HTERT RPE-1 (cell line): Measurements from ENCODE around the gene SEMA6A.
"Not testable (repeated sequence)": the region's sequence is repeated elsewhere in the genome, so short reads cannot be mapped to it uniquely, and the experiment has no call there.

ENCODE experiments used
- in situ Hi-C: fragments of 300-500 bp; cut with MboI; formaldehyde crosslinking; loops from 4 replicates; pipeline ENCODE4 v1.14.3; 2020; ENCODE audit warnings: low sequenced_read_pairs

Gene SEMA6A

DNA sequence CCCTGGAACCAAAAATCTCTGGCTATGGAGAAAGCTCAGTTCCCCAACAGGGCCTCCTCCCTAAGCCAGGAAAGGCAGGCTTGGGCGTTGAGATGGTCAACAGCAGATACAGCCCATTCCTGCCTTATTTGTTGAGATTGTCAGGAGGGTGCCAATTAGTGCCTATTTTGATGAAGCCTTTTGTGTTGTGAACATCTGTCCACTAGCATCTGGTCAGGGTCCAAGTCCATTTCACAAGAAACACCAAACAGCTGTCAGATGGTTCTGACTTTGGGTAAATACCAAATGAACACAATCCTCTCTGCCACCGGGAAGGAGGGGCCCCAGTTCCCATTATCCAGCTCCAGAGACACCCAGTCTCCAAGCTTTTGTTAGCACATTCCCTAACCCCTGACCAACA is 19.9 kb downstream of the SEMA6A start:
- in situ Hi-C loops, result no loop called here

GRCh38 chr5:116553366-116553765 is 21.3 kb downstream of the SEMA6A start:
- in situ Hi-C loops, result no loop called here

GRCh38 chr5:116550082-116550481 is 24.5 kb downstream of the SEMA6A start:
- in situ Hi-C loops, result no loop called here

DNA sequence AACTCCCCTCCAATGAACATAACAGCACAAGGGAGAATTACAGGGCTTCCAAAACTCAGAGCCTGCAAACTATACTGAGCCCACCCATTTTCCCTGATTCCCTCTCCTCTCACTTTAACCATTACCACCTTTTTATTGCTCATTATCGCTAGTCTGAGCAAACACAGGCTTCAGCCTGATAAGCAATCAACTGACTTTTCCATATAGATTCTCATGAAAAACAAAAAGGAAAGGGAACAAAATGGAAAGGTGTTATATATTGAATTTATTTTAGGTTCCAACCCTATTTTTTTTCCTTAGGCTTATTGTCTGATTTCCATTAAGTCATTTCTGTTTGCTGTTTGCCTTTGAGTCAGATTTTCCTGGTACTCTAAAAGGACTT is 27.9 kb downstream of the SEMA6A start:
- in situ Hi-C loops, result no loop called here

- in situ Hi-C loops, result no loop called here
Measured at GRCh38 chr5:116546033-116546742, 28.4 kb downstream of the SEMA6A start.

DNA sequence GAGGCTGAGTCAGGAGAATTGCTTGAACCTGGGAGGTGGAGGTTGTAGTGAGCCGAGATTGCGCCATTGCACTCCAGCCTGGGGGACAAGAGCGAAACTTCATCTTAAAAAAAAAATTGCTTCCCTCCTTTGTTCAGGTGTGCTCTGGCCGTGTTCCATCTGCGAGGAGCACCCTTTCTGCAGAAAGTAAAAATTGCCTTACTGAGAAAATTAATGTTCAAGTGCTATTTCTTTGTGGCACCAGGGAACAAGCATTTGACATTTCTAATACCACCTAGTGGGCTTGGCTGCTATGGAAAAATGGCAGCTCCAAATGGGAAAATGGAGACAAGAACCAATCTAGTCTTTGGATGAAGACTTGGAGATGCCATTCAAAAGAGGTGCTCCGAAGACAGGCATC is 29.2 kb downstream of the SEMA6A start:
- in situ Hi-C loops, result not testable (repeated sequence)

- in situ Hi-C loops, result no loop called here
Measured at GRCh38 chr5:116544531-116545241, 29.9 kb downstream of the SEMA6A start.

GRCh38 chr5:116543501-116543900 is 31.1 kb downstream of the SEMA6A start:
- in situ Hi-C loops, result no loop called here

DNA sequence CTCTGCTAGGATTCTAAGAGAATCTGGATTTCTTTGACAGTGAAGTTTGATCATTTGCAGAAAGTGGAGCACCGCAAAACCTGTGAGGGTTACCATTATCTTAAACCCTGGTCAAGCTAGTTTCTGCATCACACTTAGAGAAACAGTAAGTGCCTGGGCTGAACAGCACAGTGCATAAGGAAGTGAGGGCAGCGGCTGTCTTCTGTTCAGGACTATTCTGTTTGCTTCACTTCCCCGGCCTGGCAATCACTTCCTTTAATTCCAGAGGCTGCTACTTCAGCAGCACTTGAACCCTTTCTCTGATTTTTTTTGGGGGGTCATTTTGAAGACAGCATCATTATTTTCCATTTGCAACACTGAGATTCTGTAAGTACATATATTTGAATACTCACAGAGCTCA is 32.0 kb downstream of the SEMA6A start:
- in situ Hi-C loops, result no loop called here

- in situ Hi-C loops, result no loop called here
Measured at GRCh38 chr5:116539222-116539621, 35.4 kb downstream of the SEMA6A start.

GRCh38 chr5:116536316-116537083 is 38.1 kb downstream of the SEMA6A start:
- in situ Hi-C loops, result no loop called here

DNA sequence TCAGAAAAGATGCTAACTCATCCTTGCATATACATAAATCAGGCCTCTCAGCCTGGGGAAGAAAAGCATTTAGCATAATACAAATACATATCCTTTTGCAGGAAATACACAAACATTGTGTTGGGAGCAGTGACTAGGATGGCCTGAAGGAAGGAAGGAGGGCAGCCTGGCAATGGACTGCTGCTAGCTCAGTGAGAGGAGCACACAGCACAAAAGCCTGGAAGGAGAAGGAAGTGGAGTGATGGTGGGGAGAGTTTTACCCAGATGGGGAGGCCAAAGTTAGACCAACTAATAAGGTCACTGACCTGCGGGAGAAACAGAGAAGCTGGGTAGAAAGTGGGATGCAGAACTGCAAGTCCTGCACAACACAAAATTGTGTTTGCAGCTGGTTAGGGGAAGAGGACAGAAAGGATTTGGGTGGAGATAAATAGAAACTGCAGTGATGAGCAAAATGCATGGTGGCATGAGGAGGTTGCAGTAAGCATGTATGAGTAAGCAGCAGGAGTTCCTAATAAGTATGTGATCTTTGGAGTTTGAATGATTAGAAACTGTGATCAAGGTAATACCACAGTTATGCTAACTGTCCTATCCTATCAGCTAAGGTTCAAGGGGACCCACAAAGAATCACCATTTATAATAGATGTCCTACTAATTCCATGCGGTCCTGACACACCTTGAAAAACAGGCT is 39.5 kb downstream of the SEMA6A start:
- in situ Hi-C loops, result no loop called here

GRCh38 chr5:116532762-116533525 is 41.7 kb downstream of the SEMA6A start:
- in situ Hi-C loops, result no loop called here

DNA sequence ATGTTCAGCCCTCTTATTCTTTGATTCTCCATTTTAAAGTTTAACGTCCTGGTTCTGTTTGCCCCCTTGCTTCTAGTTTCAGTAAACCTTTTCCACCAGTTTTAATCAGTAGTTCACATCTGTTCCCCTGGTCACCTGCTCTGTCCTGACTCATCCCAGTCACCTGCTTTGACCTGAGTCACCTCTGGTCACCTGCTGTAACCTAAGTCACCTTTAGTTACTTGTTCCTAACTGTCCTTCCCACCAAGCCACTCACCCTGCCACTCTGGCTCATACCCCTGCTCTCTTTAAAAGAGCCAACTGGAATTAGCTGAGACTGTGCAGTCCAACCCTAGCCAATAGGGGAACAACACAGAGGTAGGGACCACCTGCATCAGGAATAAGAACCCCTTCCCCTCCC is 43.0 kb downstream of the SEMA6A start:
- in situ Hi-C loops, result no loop called here

- in situ Hi-C loops, result no loop called here
Measured at GRCh38 chr5:116531117-116531516, 43.5 kb downstream of the SEMA6A start.

- in situ Hi-C loops, result no loop called here
Measured at GRCh38 chr5:116530276-116530675, 44.3 kb downstream of the SEMA6A start.

GRCh38 chr5:116529615-116530014 is 45.0 kb downstream of the SEMA6A start:
- in situ Hi-C loops, result no loop called here

DNA sequence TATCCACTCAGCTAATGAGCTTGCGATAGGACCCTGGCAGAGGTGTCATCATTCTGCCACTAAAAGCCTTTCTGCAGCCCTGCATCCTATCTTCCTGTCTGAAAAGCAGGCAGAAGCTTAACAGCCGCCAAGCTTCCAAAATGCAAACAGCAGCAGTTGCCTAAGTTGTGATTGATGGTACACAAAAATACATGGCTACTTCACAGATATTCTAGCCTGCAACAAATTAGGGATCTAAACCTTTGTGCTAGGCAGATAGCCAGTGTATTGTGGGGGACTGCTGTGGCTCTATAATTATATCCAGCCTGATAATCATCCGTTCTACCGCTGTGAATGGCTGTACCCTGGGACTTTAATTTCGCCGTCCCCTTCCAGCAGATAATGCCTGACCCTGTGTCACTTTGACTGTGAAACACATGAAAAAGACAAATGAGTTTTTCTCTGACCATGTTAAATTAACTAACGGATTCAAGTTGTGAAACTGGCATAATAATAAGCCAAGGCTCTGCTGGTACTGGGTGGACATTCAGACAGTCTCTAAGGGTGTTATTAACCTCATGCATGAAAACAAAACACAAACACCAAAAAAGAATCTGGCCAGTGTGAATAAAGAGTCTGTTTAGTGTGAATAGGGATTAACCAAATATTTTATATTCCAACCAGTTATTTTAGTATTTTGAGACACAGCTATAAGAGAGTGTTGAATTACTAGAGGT is 45.9 kb downstream of the SEMA6A start:
- in situ Hi-C loops, result no loop called here

DNA sequence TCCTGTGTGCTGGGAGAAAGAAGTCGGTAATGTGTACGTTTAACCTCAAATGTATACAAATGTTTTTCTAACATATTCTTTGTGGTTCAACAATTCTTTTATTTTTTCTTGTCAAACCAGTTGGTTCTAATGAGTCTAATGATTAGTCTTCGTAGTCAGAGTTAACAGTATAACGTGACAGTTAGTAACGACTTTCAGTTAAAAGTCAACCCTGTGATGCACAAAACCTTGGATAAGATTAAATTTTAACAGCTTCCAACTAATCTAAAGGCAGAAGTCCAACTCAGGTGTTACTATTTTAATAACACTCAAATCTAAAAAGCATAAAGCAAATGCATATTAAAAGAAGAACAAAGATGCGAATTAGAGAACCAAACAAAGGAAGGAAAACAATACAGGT is 47.0 kb downstream of the SEMA6A start:
- in situ Hi-C loops, result no loop called here

DNA sequence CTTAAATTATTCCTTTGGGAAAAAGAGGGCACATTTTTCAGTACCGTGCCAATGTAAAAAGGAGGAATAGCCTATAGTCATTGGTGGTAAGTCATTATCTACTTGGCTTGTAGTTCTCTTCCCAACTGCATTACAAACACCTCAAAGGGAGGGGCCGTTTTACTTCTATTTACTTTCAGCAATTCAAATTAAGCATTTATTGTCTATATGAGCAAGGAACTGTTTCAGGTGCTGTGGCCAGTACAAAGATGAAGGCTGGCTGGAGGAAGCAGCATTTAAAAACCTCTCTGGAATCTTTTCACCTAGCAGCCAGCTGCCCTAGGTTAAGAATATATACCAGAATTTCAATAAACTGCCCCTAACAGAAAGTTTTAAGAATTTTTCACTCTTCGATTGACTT is 48.9 kb downstream of the SEMA6A start:
- in situ Hi-C loops, result no loop called here
